HEK293 (cell line): ENCODE data around the gene SLC38A8.

Source experiments
- CTCF ChIA-PET: fragments of 350-600 bp; formaldehyde crosslinking; extraction: SDS; loops from one replicate; lab custom pipeline; 2021; ENCODE audit warnings: antibody characterized with exemption; lab: Yijun Ruan, JAX
- POLR2A ChIA-PET: fragments of 300-600 bp; formaldehyde crosslinking; extraction: SDS; loops from one replicate; lab custom pipeline; 2020; ENCODE audit warnings: antibody characterized with exemption, inconsistent platforms; lab: Yijun Ruan, JAX
- H3K27ac ChIP-seq: fragments of 200-500 bp; sonication (Bioruptor generic); 2 replicates; pipeline ENCODE4 v1.5.1; 2014; ENCODE audit warnings: low read depth, low read length, control low read depth, inconsistent platforms; ENCODE audit errors: extremely low read depth
- H3K36me3 ChIP-seq, 2 experiments: fragments of 200-500 bp in 1 of 2; sonication (Bioruptor generic) in 1 of 2; 1 replicate in 1 of 2; 2 replicates in 1 of 2; pipeline ENCODE4 v1.5.1; 2014 to 2017; ENCODE audit warnings: inconsistent platforms in 2 of 2, low read length in 2 of 2; ENCODE audit not compliant: control insufficient read depth in 2 of 2, insufficient read depth in 1 of 2
- H3K4me1 ChIP-seq: fragments of 200-500 bp; sonication (Bioruptor generic); 2 replicates; pipeline ENCODE4 v1.5.1; 2014; ENCODE audit warnings: mild to moderate bottlenecking, low read length, inconsistent platforms; ENCODE audit not compliant: control insufficient read depth, insufficient read depth
- H3K4me3 ChIP-seq: 2 replicates; pipeline ENCODE4 v1.5.1; 2011; ENCODE audit warnings: low read depth, mild to moderate bottlenecking, control low read depth, low read length, moderate library complexity
- H3K9me3 ChIP-seq: fragments of 200-500 bp; sonication (Bioruptor generic); 2 replicates; pipeline ENCODE4 v1.5.1; 2014; ENCODE audit warnings: low read depth, low read length, inconsistent platforms; ENCODE audit not compliant: control insufficient read depth, insufficient read depth
- BCL11B ChIP-seq: fragments of 450-650 bp; formaldehyde crosslinking; IDR thresholded peaks from 2 replicates; pipeline ENCODE4 v1.5.1; 2016; ENCODE audit warnings: low read depth, missing biosample characterization, missing genetic modification characterization
- FEZF1 ChIP-seq: fragments of 450-650 bp; formaldehyde crosslinking; IDR thresholded peaks from 2 replicates; pipeline ENCODE4 v1.5.1; 2016; ENCODE audit warnings: missing biosample characterization, missing genetic modification characterization
- KLF1 ChIP-seq: fragments of 450-650 bp; formaldehyde crosslinking; IDR thresholded peaks from 2 replicates; pipeline ENCODE4 v1.5.1; 2016; ENCODE audit warnings: missing biosample characterization, missing genetic modification characterization
- KLF10 ChIP-seq: fragments of 450-650 bp; IDR thresholded peaks from 2 replicates; pipeline ENCODE4 v1.5.1; 2018; ENCODE audit warnings: missing biosample characterization, mild to moderate bottlenecking, missing genetic modification characterization
- OVOL3 ChIP-seq: fragments of 450-650 bp; formaldehyde crosslinking; IDR thresholded peaks from 2 replicates; pipeline ENCODE4 v1.5.1; 2016; ENCODE audit warnings: missing biosample characterization, missing genetic modification characterization
- REPIN1 ChIP-seq: fragments of 450-650 bp; formaldehyde crosslinking; IDR thresholded peaks from 2 replicates; pipeline ENCODE4 v1.5.1; 2017; ENCODE audit warnings: missing biosample characterization, missing genetic modification characterization, low read depth
- ZBTB8A ChIP-seq: fragments of 450-650 bp; formaldehyde crosslinking; IDR thresholded peaks from 2 replicates; pipeline ENCODE4 v1.5.1; 2016; ENCODE audit warnings: missing biosample characterization, missing genetic modification characterization
- ZNF114 ChIP-seq: fragments of 450-650 bp; formaldehyde crosslinking; IDR thresholded peaks from 2 replicates; pipeline ENCODE4 v1.5.0; 2017; ENCODE audit warnings: missing biosample characterization, missing genetic modification characterization
- ZNF132 ChIP-seq: fragments of 450-650 bp; formaldehyde crosslinking; IDR thresholded peaks from 2 replicates; pipeline ENCODE4 v1.5.1; 2017; ENCODE audit warnings: missing biosample characterization, missing genetic modification characterization, borderline replicate concordance
- ZNF148 ChIP-seq: fragments of 450-650 bp; formaldehyde crosslinking; IDR thresholded peaks from 2 replicates; pipeline ENCODE4 v1.5.0; 2017; ENCODE audit warnings: missing biosample characterization, missing genetic modification characterization, borderline replicate concordance
- ZNF155 ChIP-seq: fragments of 450-650 bp; formaldehyde crosslinking; IDR thresholded peaks from 2 replicates; pipeline ENCODE4 v1.5.1; 2016; ENCODE audit warnings: missing biosample characterization, missing genetic modification characterization
- ZNF174 ChIP-seq: fragments of 450-650 bp; formaldehyde crosslinking; IDR thresholded peaks from 2 replicates; pipeline ENCODE4 v1.5.0; 2017; ENCODE audit warnings: missing biosample characterization, mild to moderate bottlenecking, missing genetic modification characterization
- ZNF175 ChIP-seq: fragments of 450-650 bp; formaldehyde crosslinking; IDR thresholded peaks from 2 replicates; pipeline ENCODE4 v1.5.1; 2016; ENCODE audit warnings: missing biosample characterization, missing genetic modification characterization
- ZNF366 ChIP-seq: fragments of 450-650 bp; formaldehyde crosslinking; conservative IDR thresholded peaks from 2 replicates; pipeline ENCODE4 v1.5.1; 2016; ENCODE audit warnings: missing biosample characterization, missing genetic modification characterization
- ZNF37A ChIP-seq: fragments of 450-650 bp; IDR thresholded peaks from 2 replicates; pipeline ENCODE4 v1.5.1; 2018; ENCODE audit warnings: missing biosample characterization, missing genetic modification characterization
- ZNF391 ChIP-seq: fragments of 450-650 bp; formaldehyde crosslinking; IDR thresholded peaks from 2 replicates; pipeline ENCODE4 v1.5.1; 2016; ENCODE audit warnings: low read depth, missing biosample characterization, missing genetic modification characterization, borderline replicate concordance
- ZNF398 ChIP-seq: fragments of 450-650 bp; formaldehyde crosslinking; IDR thresholded peaks from 2 replicates; pipeline ENCODE4 v1.5.1; 2017; ENCODE audit warnings: missing biosample characterization, missing genetic modification characterization
- ZNF423 ChIP-seq: fragments of 450-650 bp; formaldehyde crosslinking; IDR thresholded peaks from 2 replicates; pipeline ENCODE4 v1.5.1; 2016; ENCODE audit warnings: missing biosample characterization, missing genetic modification characterization
- ZNF433 ChIP-seq: fragments of 450-650 bp; formaldehyde crosslinking; IDR thresholded peaks from 2 replicates; pipeline ENCODE4 v1.5.1; 2016; ENCODE audit warnings: missing biosample characterization, missing genetic modification characterization, low read depth
- ZNF48 ChIP-seq: fragments of 450-650 bp; formaldehyde crosslinking; IDR thresholded peaks from 2 replicates; pipeline ENCODE4 v1.5.1; 2016; ENCODE audit warnings: missing biosample characterization, missing genetic modification characterization
- ZNF571 ChIP-seq: fragments of 450-650 bp; formaldehyde crosslinking; IDR thresholded peaks from 2 replicates; pipeline ENCODE4 v1.5.0; 2017; ENCODE audit warnings: missing biosample characterization, missing genetic modification characterization
- ZNF701 ChIP-seq: fragments of 450-650 bp; formaldehyde crosslinking; IDR thresholded peaks from 2 replicates; pipeline ENCODE4 v1.5.1; 2016; ENCODE audit warnings: missing biosample characterization, missing genetic modification characterization
- ZSCAN4 ChIP-seq: fragments of 450-650 bp; formaldehyde crosslinking; IDR thresholded peaks from 2 replicates; pipeline ENCODE4 v1.5.1; 2017; ENCODE audit warnings: missing biosample characterization, missing genetic modification characterization

SLC38A8 gene

GRCh38 chr16:84026606-84027005 lies 16.0 kb downstream of the SLC38A8 start:
- no peaks in the 10 kb centered on the region for H3K9me3 ChIP-seq
- no peak overlapping the region for H3K4me3 ChIP-seq
- H3K27ac ChIP-seq: no peak overlapping the region
- ChIA-PET CTCF (interaction anchor here (0.9 kb wide), 1 partner anchor 13 kb away, joined by 5 read pairs; no protein-coding TSS in a partner anchor), POLR2A (no interaction called here)
- TF ChIP-seq ZNF175 (tag by site-specific recombination): no peak
- TF ChIP-seq ZBTB8A: no peak
- no peak for TF ChIP-seq BCL11B
- TF ChIP-seq REPIN1 (tag by site-specific recombination): no peak
- TF ChIP-seq ZNF155 (tag by site-specific recombination): no peak
- TF ChIP-seq KLF10 (tag by site-specific recombination): no peak
- H3K36me3 ChIP-seq: no peaks in the 10 kb centered on the region
- no peaks in the 10 kb centered on the region for H3K4me1 ChIP-seq

GRCh38 chr16:84024854-84025253 lies 17.7 kb downstream of the SLC38A8 start:
- Histone ChIP-seq H3K9me3 (no peaks in the 10 kb centered on the region), H3K4me3 (no peak overlapping the region), H3K27ac (no peak overlapping the region), H3K36me3 (no peaks in the 10 kb centered on the region), H3K4me1 (no peaks in the 10 kb centered on the region)
- POLR2A ChIA-PET: no interaction called here
- CTCF ChIA-PET: no interaction called here
- no peak for TF ChIP-seq ZSCAN4 (tag by site-specific recombination)
- TF ChIP-seq KLF1 (tag by site-specific recombination): peak; percentile 84

GRCh38 chr16:84022644-84023043 lies 20.0 kb downstream of the SLC38A8 start:
- no peak for TF ChIP-seq ZNF433 (tag by site-specific recombination)
- no peak for TF ChIP-seq ZNF423
- no peak for TF ChIP-seq ZNF701 (tag by site-specific recombination)
- no peak for TF ChIP-seq ZNF571
- TF ChIP-seq OVOL3 (tag by site-specific recombination): no peak
- no peak for TF ChIP-seq FEZF1 (tag by site-specific recombination)
- TF ChIP-seq ZNF366: no peak
- TF ChIP-seq ZNF148 (tag by site-specific recombination): no peak
- no peak for TF ChIP-seq ZNF37A (tag by site-specific recombination)
- no peak for TF ChIP-seq REPIN1 (tag by site-specific recombination)
- TF ChIP-seq ZNF174: no peak
- no peak for TF ChIP-seq ZNF132 (tag by site-specific recombination)
- TF ChIP-seq ZNF114 (tag by site-specific recombination): no peak
- no peak for TF ChIP-seq ZNF391 (tag by site-specific recombination)
- no peak for TF ChIP-seq ZNF398 (tag by site-specific recombination)
- no peak for TF ChIP-seq ZNF48
- no peaks in the 10 kb centered on the region for H3K9me3 ChIP-seq
- H3K4me1 ChIP-seq: no peaks in the 10 kb centered on the region
- ChIA-PET POLR2A (no interaction called here), CTCF (no interaction called here)
- H3K36me3 ChIP-seq: no peaks in the 10 kb centered on the region
- no peak overlapping the region for H3K4me3 ChIP-seq
- H3K27ac ChIP-seq: no peak overlapping the region
